Measurements from ENCODE around the gene PNPLA4.

The PNPLA4 gene

DNA sequence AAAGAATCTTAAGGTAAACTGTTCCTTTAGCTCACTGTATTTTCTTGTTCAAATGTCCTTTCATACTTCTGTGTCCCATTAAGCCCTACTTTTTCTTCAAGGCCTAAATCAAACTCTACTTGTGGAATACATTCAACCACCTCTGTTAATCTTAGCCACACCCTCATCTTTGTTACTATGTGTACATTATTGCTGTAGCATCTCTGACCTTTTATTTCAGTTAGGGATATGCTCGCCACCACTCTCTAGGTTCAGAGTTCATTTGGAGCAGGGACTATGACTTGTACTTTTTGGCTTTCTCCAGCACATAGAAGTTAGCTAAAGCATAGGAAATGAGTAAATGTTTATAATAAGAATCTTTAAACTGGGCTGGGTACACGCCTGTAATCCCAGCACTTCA, 6.8 kb upstream of the PNPLA4 start:
- H3K9me3 ChIP-seq (ENCODE audit: control insufficient read depth in 1 of 2, low read length in 2 of 2) = no peaks in the 10 kb centered on the region
- H3K27me3 ChIP-seq (ENCODE audit: low read depth, low read length) = no peaks in the 10 kb centered on the region
- H3K36me3 ChIP-seq (ENCODE audit: control insufficient read depth in 1 of 2, insufficient read depth in 2 of 2, low read length in 2 of 2) = no peaks in the 10 kb centered on the region
- H3K4me1 ChIP-seq (ENCODE audit: control insufficient read depth in 1 of 2, insufficient read depth in 2 of 2, low read length in 2 of 2) = no peaks in the 10 kb centered on the region
- no peak overlapping the region for H3K27ac ChIP-seq (ENCODE audit: low read length)
- no peak overlapping the region for H3K4me3 ChIP-seq (ENCODE audit: low read depth in 1 of 2, low read length in 2 of 2)

GRCh38 chrX:7926914-7927258, 327 bp downstream of the PNPLA4 start:
- no peaks in the 10 kb centered on the region for H3K9me3 ChIP-seq (ENCODE audit: control insufficient read depth in 1 of 2, low read length in 2 of 2)
- H3K27ac ChIP-seq (ENCODE audit: low read length) = peak overlapping the region; percentile 23
- peak overlapping the region; percentile 55 to 79 for H3K4me3 ChIP-seq (ENCODE audit: low read depth in 1 of 2, low read length in 2 of 2)
- H3K27me3 ChIP-seq (ENCODE audit: low read depth, low read length) = no peaks in the 10 kb centered on the region
- H3K36me3 ChIP-seq (ENCODE audit: control insufficient read depth in 1 of 2, insufficient read depth in 2 of 2, low read length in 2 of 2) = peaks cover 0 to 1% of the 10 kb centered on the region in 2 donors
- peaks cover 0 to 9% of the 10 kb centered on the region in 2 donors for H3K4me1 ChIP-seq (ENCODE audit: control insufficient read depth in 1 of 2, insufficient read depth in 2 of 2, low read length in 2 of 2)

- no peaks in the 10 kb centered on the region for H3K27me3 ChIP-seq (ENCODE audit: low read depth, low read length)
- peak overlapping the region; percentile 23 for H3K27ac ChIP-seq (ENCODE audit: low read length)
- H3K4me1 ChIP-seq (ENCODE audit: control insufficient read depth in 1 of 2, insufficient read depth in 2 of 2, low read length in 2 of 2) = peaks cover 0 to 9% of the 10 kb centered on the region in 2 donors
- peaks cover 0 to 5% of the 10 kb centered on the region in 2 donors for H3K36me3 ChIP-seq (ENCODE audit: control insufficient read depth in 1 of 2, insufficient read depth in 2 of 2, low read length in 2 of 2)
- no peaks in the 10 kb centered on the region for H3K9me3 ChIP-seq (ENCODE audit: control insufficient read depth in 1 of 2, low read length in 2 of 2)
- peak overlapping the region; percentile 55 to 79 for H3K4me3 ChIP-seq (ENCODE audit: low read depth in 1 of 2, low read length in 2 of 2)
These were observed 712 bp downstream of the PNPLA4 start for GRCh38 chrX:7926501-7926900.

GRCh38 chrX:7925867-7926472, 1.2 kb downstream of the PNPLA4 start:
- Histone ChIP-seq H3K27me3 (ENCODE audit: low read depth, low read length) (no peaks in the 10 kb centered on the region), H3K4me3 (ENCODE audit: low read depth in 1 of 2, low read length in 2 of 2) (no peak overlapping the region), H3K9me3 (ENCODE audit: control insufficient read depth in 1 of 2, low read length in 2 of 2) (no peaks in the 10 kb centered on the region), H3K27ac (ENCODE audit: low read length) (no peak overlapping the region), H3K4me1 (ENCODE audit: control insufficient read depth in 1 of 2, insufficient read depth in 2 of 2, low read length in 2 of 2) (peaks cover 0 to 9% of the 10 kb centered on the region in 2 donors), H3K36me3 (ENCODE audit: control insufficient read depth in 1 of 2, insufficient read depth in 2 of 2, low read length in 2 of 2) (peaks cover 3 to 9% of the 10 kb centered on the region in 2 donors)

DNA sequence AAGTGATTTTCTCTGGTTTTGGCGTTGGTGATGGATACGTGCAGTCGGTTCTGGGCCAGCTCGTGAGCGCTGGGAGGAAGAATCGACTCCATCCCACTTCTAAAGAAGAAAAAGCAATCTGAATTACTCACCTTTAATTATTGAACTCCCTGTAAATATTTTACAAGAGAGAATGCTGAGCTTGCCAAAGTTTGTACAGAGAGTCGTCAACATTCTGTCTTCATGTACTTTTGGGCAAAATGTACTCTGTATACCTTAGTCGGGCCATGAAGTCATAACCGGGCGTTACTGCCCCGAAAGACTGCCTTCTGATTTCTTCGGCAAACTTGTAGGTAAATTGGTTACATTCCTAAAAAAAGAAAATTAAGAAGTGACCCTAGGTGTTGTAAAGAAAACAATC, 5.5 kb downstream of the PNPLA4 start:
- Histone ChIP-seq H3K27ac (ENCODE audit: low read length) (no peak overlapping the region), H3K4me3 (ENCODE audit: low read depth in 1 of 2, low read length in 2 of 2) (no peak overlapping the region), H3K27me3 (ENCODE audit: low read depth, low read length) (no peaks in the 10 kb centered on the region), H3K4me1 (ENCODE audit: control insufficient read depth in 1 of 2, insufficient read depth in 2 of 2, low read length in 2 of 2) (peaks cover 0 to 9% of the 10 kb centered on the region in 2 donors), H3K9me3 (ENCODE audit: control insufficient read depth in 1 of 2, low read length in 2 of 2) (no peaks in the 10 kb centered on the region), H3K36me3 (ENCODE audit: control insufficient read depth in 1 of 2, insufficient read depth in 2 of 2, low read length in 2 of 2) (peaks cover 7 to 29% of the 10 kb centered on the region in 2 donors)

DNA sequence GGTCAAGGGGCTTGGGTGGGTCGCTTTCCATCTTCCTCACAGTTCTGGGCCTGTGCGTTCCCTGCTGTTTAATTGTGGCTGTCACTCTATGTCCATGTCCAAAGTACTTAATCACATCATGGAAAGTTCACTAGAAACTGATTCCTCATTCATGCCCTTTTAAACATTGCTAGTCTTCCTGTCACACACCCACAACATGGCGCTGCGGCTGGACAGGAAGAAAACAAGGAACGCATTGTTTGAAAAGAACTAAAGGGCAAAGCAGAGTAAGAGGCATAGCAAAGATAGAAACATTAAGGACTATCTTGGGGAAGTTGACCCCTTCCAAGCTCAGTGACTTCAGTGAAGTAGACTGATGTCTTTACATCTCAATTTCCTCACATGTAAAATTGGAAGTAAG, 18.4 kb downstream of the PNPLA4 start:
- H3K36me3 ChIP-seq (ENCODE audit: control insufficient read depth in 1 of 2, insufficient read depth in 2 of 2, low read length in 2 of 2) = no peaks in the 10 kb centered on the region
- no peak overlapping the region for H3K4me3 ChIP-seq (ENCODE audit: low read depth in 1 of 2, low read length in 2 of 2)
- no peaks in the 10 kb centered on the region for H3K27me3 ChIP-seq (ENCODE audit: low read depth, low read length)
- H3K4me1 ChIP-seq (ENCODE audit: control insufficient read depth in 1 of 2, insufficient read depth in 2 of 2, low read length in 2 of 2) = no peaks in the 10 kb centered on the region
- no peak overlapping the region for H3K27ac ChIP-seq (ENCODE audit: low read length)
- no peaks in the 10 kb centered on the region for H3K9me3 ChIP-seq (ENCODE audit: control insufficient read depth in 1 of 2, low read length in 2 of 2)

DNA sequence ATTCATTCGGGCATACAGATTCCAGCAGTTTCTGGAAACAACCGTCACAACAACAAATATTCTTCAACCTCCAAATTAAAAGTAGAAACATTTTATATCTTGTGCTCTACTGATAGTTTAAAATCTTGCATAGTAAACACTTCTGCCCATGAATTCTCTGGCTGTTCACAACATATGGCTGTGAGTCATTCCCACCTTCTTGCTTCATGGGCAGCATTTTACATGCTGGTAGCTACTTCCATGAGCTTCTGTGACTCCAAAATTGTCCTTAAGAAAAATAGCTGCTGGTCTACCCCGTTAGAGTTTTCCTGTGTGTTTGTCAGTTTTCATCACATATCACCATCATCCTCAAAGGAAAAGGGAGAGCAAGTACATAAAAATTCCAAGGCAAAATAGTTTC, 22.7 kb downstream of the PNPLA4 start:
- Histone ChIP-seq H3K27me3 (ENCODE audit: low read depth, low read length) (no peaks in the 10 kb centered on the region), H3K36me3 (ENCODE audit: control insufficient read depth in 1 of 2, insufficient read depth in 2 of 2, low read length in 2 of 2) (peaks cover 0 to 17% of the 10 kb centered on the region in 2 donors), H3K4me1 (ENCODE audit: control insufficient read depth in 1 of 2, insufficient read depth in 2 of 2, low read length in 2 of 2) (no peaks in the 10 kb centered on the region), H3K4me3 (ENCODE audit: low read depth in 1 of 2, low read length in 2 of 2) (no peak overlapping the region), H3K9me3 (ENCODE audit: control insufficient read depth in 1 of 2, low read length in 2 of 2) (no peaks in the 10 kb centered on the region), H3K27ac (ENCODE audit: low read length) (no peak overlapping the region)

DNA sequence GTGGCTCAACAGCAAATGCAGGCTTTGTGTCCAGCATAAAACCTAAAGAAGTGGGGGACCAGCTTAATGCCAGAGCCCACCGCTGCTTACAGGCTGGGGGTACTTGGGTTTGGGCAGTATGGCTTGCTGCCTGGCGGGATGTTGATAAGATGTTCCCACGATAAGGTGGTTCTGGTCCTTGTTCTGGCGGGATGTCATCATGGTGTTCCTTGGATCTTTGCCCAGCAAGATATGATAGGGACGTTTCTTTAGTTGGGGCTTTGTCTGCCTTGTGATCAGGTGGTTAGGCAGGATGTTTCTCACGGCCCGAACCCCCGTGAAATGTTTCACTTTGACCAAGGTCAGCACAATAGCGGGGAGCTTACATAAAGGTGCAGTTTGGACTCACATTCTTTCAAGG, 35.3 kb downstream of the PNPLA4 start:
- no peaks in the 10 kb centered on the region for H3K27me3 ChIP-seq (ENCODE audit: low read depth, low read length)
- no peaks in the 10 kb centered on the region for H3K4me1 ChIP-seq (ENCODE audit: control insufficient read depth in 1 of 2, insufficient read depth in 2 of 2, low read length in 2 of 2)
- H3K4me3 ChIP-seq (ENCODE audit: low read depth in 1 of 2, low read length in 2 of 2) = no peak overlapping the region
- H3K36me3 ChIP-seq (ENCODE audit: control insufficient read depth in 1 of 2, insufficient read depth in 2 of 2, low read length in 2 of 2) = peaks cover 0 to 7% of the 10 kb centered on the region in 2 donors
- H3K9me3 ChIP-seq (ENCODE audit: control insufficient read depth in 1 of 2, low read length in 2 of 2) = no peaks in the 10 kb centered on the region
- H3K27ac ChIP-seq (ENCODE audit: low read length) = no peak overlapping the region

GRCh38 chrX:7889680-7890079, 37.5 kb downstream of the PNPLA4 start:
- Histone ChIP-seq H3K36me3 (ENCODE audit: control insufficient read depth in 1 of 2, insufficient read depth in 2 of 2, low read length in 2 of 2) (no peaks in the 10 kb centered on the region), H3K27ac (ENCODE audit: low read length) (no peak overlapping the region), H3K4me3 (ENCODE audit: low read depth in 1 of 2, low read length in 2 of 2) (no peak overlapping the region), H3K9me3 (ENCODE audit: control insufficient read depth in 1 of 2, low read length in 2 of 2) (no peaks in the 10 kb centered on the region), H3K27me3 (ENCODE audit: low read depth, low read length) (no peaks in the 10 kb centered on the region), H3K4me1 (ENCODE audit: control insufficient read depth in 1 of 2, insufficient read depth in 2 of 2, low read length in 2 of 2) (no peaks in the 10 kb centered on the region)

DNA sequence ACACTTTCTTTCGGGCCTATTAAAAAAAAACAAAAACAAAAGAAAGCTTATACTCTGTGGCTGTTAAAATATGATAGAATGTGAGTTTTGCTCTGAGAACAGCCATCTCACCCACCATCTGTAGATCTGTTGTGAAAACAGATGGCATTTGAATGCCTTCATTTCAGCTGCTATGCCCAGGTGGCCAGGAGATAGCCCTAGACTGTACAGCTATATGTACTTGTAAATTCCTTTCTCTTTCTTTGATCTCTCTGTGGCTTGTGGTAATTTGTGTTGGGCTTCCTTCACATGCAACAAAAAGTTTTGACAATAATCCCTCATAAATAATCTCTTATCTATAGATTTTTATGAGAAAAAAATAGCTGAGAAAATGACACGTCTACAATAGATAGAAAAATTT, 38.1 kb downstream of the PNPLA4 start:
- Histone ChIP-seq H3K4me3 (ENCODE audit: low read depth in 1 of 2, low read length in 2 of 2) (no peak overlapping the region), H3K9me3 (ENCODE audit: control insufficient read depth in 1 of 2, low read length in 2 of 2) (no peaks in the 10 kb centered on the region)

DNA sequence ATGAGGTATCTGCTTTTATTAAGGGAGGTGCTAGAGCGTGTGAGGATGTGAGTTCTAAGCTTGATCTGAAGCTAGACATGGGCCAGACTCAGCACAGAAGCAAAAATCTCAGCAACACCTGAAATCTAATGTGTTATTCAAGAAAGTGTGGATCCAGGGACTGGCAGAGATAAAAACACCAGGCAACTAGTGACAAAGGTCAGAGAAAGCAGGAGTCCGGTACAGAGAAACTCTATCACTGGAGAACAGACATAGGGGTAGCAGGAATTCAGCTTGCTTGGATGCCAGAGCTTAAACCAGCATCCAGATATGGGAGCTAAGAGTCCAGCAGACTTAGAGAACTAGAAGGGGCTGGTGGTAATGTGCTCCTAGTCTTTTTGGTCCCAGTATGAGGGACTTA, 50.3 kb downstream of the PNPLA4 start:
- no peaks in the 10 kb centered on the region for H3K27me3 ChIP-seq (ENCODE audit: low read depth, low read length)

More for the DNA sequence above, 38.1 kb downstream of the PNPLA4 start:
- H3K4me1 ChIP-seq (ENCODE audit: control insufficient read depth in 1 of 2, insufficient read depth in 2 of 2, low read length in 2 of 2) = no peaks in the 10 kb centered on the region
- no peak overlapping the region for H3K27ac ChIP-seq (ENCODE audit: low read length)
- H3K36me3 ChIP-seq (ENCODE audit: control insufficient read depth in 1 of 2, insufficient read depth in 2 of 2, low read length in 2 of 2) = no peaks in the 10 kb centered on the region
- H3K27me3 ChIP-seq (ENCODE audit: low read depth, low read length) = no peaks in the 10 kb centered on the region

GRCh38 chrX:7872042-7872441, 55.2 kb downstream of the PNPLA4 start:
- Histone ChIP-seq H3K9me3 (ENCODE audit: control insufficient read depth in 1 of 2, low read length in 2 of 2) (no peaks in the 10 kb centered on the region), H3K27me3 (ENCODE audit: low read depth, low read length) (no peaks in the 10 kb centered on the region), H3K4me1 (ENCODE audit: control insufficient read depth in 1 of 2, insufficient read depth in 2 of 2, low read length in 2 of 2) (no peaks in the 10 kb centered on the region)

More for the DNA sequence above, 50.3 kb downstream of the PNPLA4 start:
- no peaks in the 10 kb centered on the region for H3K36me3 ChIP-seq (ENCODE audit: control insufficient read depth in 1 of 2, insufficient read depth in 2 of 2, low read length in 2 of 2)
- no peak overlapping the region for H3K4me3 ChIP-seq (ENCODE audit: low read depth in 1 of 2, low read length in 2 of 2)
- H3K4me1 ChIP-seq (ENCODE audit: control insufficient read depth in 1 of 2, insufficient read depth in 2 of 2, low read length in 2 of 2) = no peaks in the 10 kb centered on the region
- H3K27ac ChIP-seq (ENCODE audit: low read length) = no peak overlapping the region
- no peaks in the 10 kb centered on the region for H3K9me3 ChIP-seq (ENCODE audit: control insufficient read depth in 1 of 2, low read length in 2 of 2)

More at GRCh38 chrX:7872042-7872441, 55.2 kb downstream of the PNPLA4 start:
- H3K4me3 ChIP-seq (ENCODE audit: low read depth in 1 of 2, low read length in 2 of 2) = no peak overlapping the region
- no peaks in the 10 kb centered on the region for H3K36me3 ChIP-seq (ENCODE audit: control insufficient read depth in 1 of 2, insufficient read depth in 2 of 2, low read length in 2 of 2)
- no peak overlapping the region for H3K27ac ChIP-seq (ENCODE audit: low read length)
